IMR-90 (cell line): ENCODE data around the gene SQSTM1. TPM values are rescaled to one million over a fixed set of nuclear protein-coding genes. Genes with fewer than 3 reads are reported as not detected.

Experiments
- ATAC-seq: fragments of 200-7000 bp; cut with Tn5 transposase; 2 replicates; pipeline ENCODE4 v1.9.1; 2020; ENCODE audit warnings: low read depth, mild to moderate bottlenecking, moderate library complexity
- BruUV-seq: library from RNA; stranded (reverse); fragments of 400-500 nt; replicated peaks from 2 replicates; lab custom pipeline; 2021; lab: Mats Ljungman, UMichigan
- CTCF ChIA-PET: fragments of 300-600 bp; formaldehyde crosslinking; extraction: SDS; loops from one replicate; lab custom pipeline; 2021; ENCODE audit warnings: antibody characterized with exemption; lab: Yijun Ruan, JAX
- POLR2A ChIA-PET: fragments of 300-600 bp; sonication (Branson Sonifier 250); formaldehyde crosslinking; loops from one replicate; lab custom pipeline; 2022; ENCODE audit warnings: antibody characterized with exemption; ENCODE audit not compliant: unreplicated experiment; lab: Charles Lee
- DNase-seq: peaks from one replicate; pipeline ENCODE4 v3.0.0; 2013
- H2AFZ ChIP-seq: replicated peaks from 2 replicates; pipeline ENCODE3; 2013; ENCODE audit warnings: low read length, mild to moderate bottlenecking; ENCODE audit not compliant: poor library complexity
- H2AK5ac ChIP-seq: 2 replicates; pipeline ENCODE4 v1.6.1; 2013; ENCODE audit warnings: low read depth, low read length, inconsistent platforms
- H2AK9ac ChIP-seq: replicated peaks from 2 replicates; pipeline ENCODE3; 2013; ENCODE audit warnings: mild to moderate bottlenecking, low read depth, low read length, moderate library complexity; ENCODE audit not compliant: poor library complexity
- H2BK120ac ChIP-seq: 2 replicates; pipeline ENCODE4 v1.6.1; 2013; ENCODE audit warnings: low read depth, low read length, inconsistent platforms
- H2BK15ac ChIP-seq: 3 replicates; pipeline ENCODE4 v1.6.1; 2013; ENCODE audit warnings: low read depth, low read length, inconsistent platforms
- H2BK20ac ChIP-seq: 2 replicates; pipeline ENCODE4 v1.6.1; 2013; ENCODE audit warnings: low read depth, mild to moderate bottlenecking, inconsistent platforms, low read length, moderate library complexity
- H2BK5ac ChIP-seq: 2 replicates; pipeline ENCODE4 v1.6.1; 2013; ENCODE audit warnings: mild to moderate bottlenecking, low read depth, low read length, inconsistent platforms; ENCODE audit not compliant: poor library complexity, severe bottlenecking
- H3K14ac ChIP-seq: replicated peaks from 2 replicates; pipeline ENCODE4 v1.6.1; 2013; ENCODE audit warnings: low read depth, low read length, inconsistent platforms
- H3K18ac ChIP-seq: 2 replicates; pipeline ENCODE4 v1.6.1; 2013; ENCODE audit warnings: low read depth, low read length, control low read depth
- H3K23ac ChIP-seq: 2 replicates; pipeline ENCODE4 v1.6.1; 2013; ENCODE audit warnings: low read depth, low read length, inconsistent platforms
- H3K27ac ChIP-seq: 2 replicates; pipeline ENCODE4 v1.5.1; 2013; ENCODE audit warnings: mild to moderate bottlenecking, control low read depth, low read length; ENCODE audit not compliant: insufficient read depth
- H3K27me3 ChIP-seq: 2 replicates; pipeline ENCODE4 v1.6.1; 2013; ENCODE audit warnings: low read length; ENCODE audit not compliant: control insufficient read depth, insufficient read depth
- H3K36me3 ChIP-seq: 2 replicates; pipeline ENCODE4 v1.6.1; 2013; ENCODE audit warnings: low read length, mixed read lengths; ENCODE audit not compliant: control insufficient read depth, insufficient read depth
- H3K4ac ChIP-seq: 2 replicates; pipeline ENCODE4 v1.6.1; 2013; ENCODE audit warnings: low read depth, low read length, inconsistent platforms
- H3K4me1 ChIP-seq: 2 replicates; pipeline ENCODE4 v1.6.1; 2013; ENCODE audit warnings: low read length, mixed read lengths; ENCODE audit not compliant: control insufficient read depth, insufficient read depth
- H3K4me2 ChIP-seq: 2 replicates; pipeline ENCODE4 v1.6.1; 2013; ENCODE audit warnings: low read depth, mild to moderate bottlenecking, control low read depth, low read length, moderate library complexity
- H3K4me3 ChIP-seq: 2 replicates; pipeline ENCODE4 v1.5.1; 2013; ENCODE audit warnings: low read depth, mild to moderate bottlenecking, control low read depth, low read length, moderate library complexity; ENCODE audit not compliant: insufficient read depth
- H3K56ac ChIP-seq: 2 replicates; pipeline ENCODE4 v1.6.1; 2013; ENCODE audit warnings: low read length, inconsistent platforms; ENCODE audit not compliant: insufficient read depth; ENCODE audit errors: extremely low read depth
- H3K79me1 ChIP-seq, 2 experiments: 2 replicates each; pipeline ENCODE4 v1.6.1; 2013; ENCODE audit warnings: low read length in 2 of 2, inconsistent platforms in 1 of 2, low read depth in 1 of 2
- H3K9ac ChIP-seq: 2 replicates; pipeline ENCODE4 v1.6.1; 2013; ENCODE audit warnings: low read depth, low read length, control low read depth
- H3K9me1 ChIP-seq: 2 replicates; pipeline ENCODE4 v1.6.1; 2013; ENCODE audit warnings: low read length, inconsistent platforms; ENCODE audit not compliant: insufficient read depth
- H3K9me3 ChIP-seq: 2 replicates; pipeline ENCODE4 v1.6.1; 2013; ENCODE audit warnings: low read length; ENCODE audit not compliant: control insufficient read depth, insufficient read depth
- H4K20me1 ChIP-seq: 2 replicates; pipeline ENCODE4 v1.6.1; 2013; ENCODE audit warnings: low read length, inconsistent platforms; ENCODE audit not compliant: insufficient read depth
- H4K5ac ChIP-seq: 2 replicates; pipeline ENCODE4 v1.6.1; 2013; ENCODE audit warnings: mild to moderate bottlenecking, low read depth, low read length, control low read depth
- H4K8ac ChIP-seq, 2 experiments: 2 replicates each; pipeline ENCODE4 v1.6.1; 2013; ENCODE audit warnings: low read depth in 2 of 2, low read length in 2 of 2, control low read depth in 1 of 2, inconsistent platforms in 1 of 2
- H4K91ac ChIP-seq: 2 replicates; pipeline ENCODE4 v1.6.1; 2013; ENCODE audit warnings: low read depth, low read length, inconsistent platforms; ENCODE audit not compliant: insufficient read depth
- ELK1 ChIP-seq: fragments of 150-350 bp; IDR thresholded peaks from 2 replicates; pipeline ENCODE4 v1.6.1; 2016; ENCODE audit warnings: low read depth, mild to moderate bottlenecking, low read length, moderate library complexity, borderline replicate concordance
- MAFK ChIP-seq: IDR thresholded peaks from 2 replicates; pipeline ENCODE4 v1.6.1; 2012; ENCODE audit warnings: low read depth, low read length, improper control_type of control experiment
- MXI1 ChIP-seq: IDR thresholded peaks from 2 replicates; pipeline ENCODE4 v1.6.1; 2012; ENCODE audit warnings: low read depth, mild to moderate bottlenecking, low read length, moderate library complexity, borderline replicate concordance
- NFE2L2 ChIP-seq: fragments of 150-350 bp; IDR thresholded peaks from 2 replicates; pipeline ENCODE4 v1.6.1; 2016; ENCODE audit warnings: low read depth, mild to moderate bottlenecking, low read length
- POLR2A ChIP-seq: IDR thresholded peaks from 2 replicates; pipeline ENCODE4 v1.6.1; 2012; ENCODE audit warnings: mild to moderate bottlenecking, low read depth, low read length
- RFX5 ChIP-seq: IDR thresholded peaks from 2 replicates; pipeline ENCODE4 v1.8.0; 2012; ENCODE audit warnings: low read depth, mild to moderate bottlenecking, low read length, moderate library complexity
- SMC3 ChIP-seq: fragments of 150-350 bp; IDR thresholded peaks from 2 replicates; pipeline ENCODE4 v1.6.1; 2016; ENCODE audit warnings: low read depth, mild to moderate bottlenecking, antibody characterized with exemption, low read length, moderate library complexity
- WGBS, 2 experiments: methylation state at CpG; one replicate each; pipeline versions ENCODE4 v1.1.5 to v1.1.7; 2013; ENCODE audit warnings: missing lambda C conversion rate in 2 of 2; ENCODE audit not compliant: insufficient read length in 1 of 2; ENCODE audit errors: extremely low coverage in 2 of 2; 5-methylcytosine and 5-hydroxymethylcytosine counted together
- dilution Hi-C: fragments of 300-500 bp; cut with HindIII; formaldehyde crosslinking; loops from one replicate; pipeline ENCODE4 v1.14.3; 2018; ENCODE audit warnings: low sequenced_read_pairs; ENCODE audit not compliant: unreplicated experiment
- in situ Hi-C: fragments of 300-500 bp; cut with MboI; formaldehyde crosslinking; loops from 3 replicates; pipeline ENCODE4 v1.14.3; 2019; ENCODE audit warnings: low sequenced_read_pairs, inconsistent platforms, mixed read lengths
- intact Hi-C: fragments of 100-400 bp; cut with micrococcal nuclease; formaldehyde crosslinking; loops from 2 replicates; pipeline ENCODE4 v1.10.0; 2022
- polyA plus RNA-seq, 3 experiments: library from polyadenylated mRNA; depleted of rRNA; stranded (reverse); fragments of >200 nt; gene quantifications; 2 replicates each; pipeline ENCODE4 v1.2.3, GENCODE V29; 2012; ENCODE audit warnings: low replicate concordance in 1 of 3
- total RNA-seq: library from RNA; depleted of rRNA; stranded (reverse); fragments of >200 nt; gene quantifications from 2 replicates; pipeline ENCODE4 v1.2.3, GENCODE V29; 2012

The SQSTM1 gene
- total and polyA plus RNA-seq, 2 of the 4 experiments (the other 2 are of a cell fraction): 152 to 184 TPM

- no peaks in the 10 kb centered on the region for H3K4me1 ChIP-seq
- H3K4me2 ChIP-seq: no peak overlapping the region
- no peak overlapping the region for H2BK120ac ChIP-seq
- no peak overlapping the region for H3K27ac ChIP-seq
- H4K91ac ChIP-seq: no peak overlapping the region
- H3K9ac ChIP-seq: no peak overlapping the region
- TF ChIP-seq RFX5 (no peak), ELK1 (no peak), NFE2L2 (no peak), MXI1 (no peak), SMC3 (no peak), POLR2A (no peak), MAFK (no peak)
- no peak overlapping the region for H4K5ac ChIP-seq
- H4K20me1 ChIP-seq: no peaks in the 10 kb centered on the region
- in situ Hi-C loops (no loop called here), dilution Hi-C loops (no loop called here), intact Hi-C loops (no loop called here)
- peaks cover 8% of the 10 kb centered on the region; the same call in 1 of the 2 replicates for H3K9me1 ChIP-seq
- H2BK20ac ChIP-seq: no peak overlapping the region
- no peak overlapping the region for H3K18ac ChIP-seq
- no peak overlapping the region for H3K14ac ChIP-seq
- no peak overlapping the region for H4K8ac ChIP-seq
- H3K27me3 ChIP-seq: no peaks in the 10 kb centered on the region
- no peak overlapping the region for H2BK15ac ChIP-seq
- no peak overlapping the region for H2BK5ac ChIP-seq
- no peak overlapping the region for H3K4ac ChIP-seq
- no peak overlapping the region for H2AFZ ChIP-seq
- 97% methylated on average over 5 of the region's 7 CpGs; no CpG with 5 or more reads in 1 of the 2 experiments for WGBS, 2 experiments
- ChIA-PET CTCF (no interaction called here), POLR2A (no interaction called here)
- no peak for DNase-seq
- no peak for ATAC-seq
- peaks cover 57% of the 10 kb centered on the region for H3K36me3 ChIP-seq
- no peak overlapping the region for H3K4me3 ChIP-seq
- no peak overlapping the region for H2AK5ac ChIP-seq
- BruUV-seq: no TSS peak
- H3K79me1 ChIP-seq: peaks cover 4 to 8% of the 10 kb centered on the region in 2 experiments; a peak in 3 of 4 replicates
- H3K23ac ChIP-seq: no peak overlapping the region
- H3K56ac ChIP-seq: no peak overlapping the region
- H2AK9ac ChIP-seq: no peak overlapping the region
- peaks cover 5% of the 10 kb centered on the region; the same call in 1 of the 2 replicates for H3K9me3 ChIP-seq
Measured at GRCh38 chr5:179864686-179865085, 44.0 kb downstream of the SQSTM1 start.
